NT2/D1 (cell line): ENCODE results near the gene WDR81.

Source experiments
- SUZ12 ChIP-seq: IDR thresholded peaks from 2 replicates; pipeline ENCODE4 v1.6.1; 2011; ENCODE audit not compliant: insufficient read length, insufficient read depth; ENCODE audit errors: extremely low read depth
- YY1 ChIP-seq: IDR thresholded peaks from 2 replicates; pipeline ENCODE4 v1.6.1; 2011; ENCODE audit not compliant: insufficient read length, insufficient read depth

- TF ChIP-seq YY1 (no peak), SUZ12 (no peak)
Measured at GRCh38 chr17:1742371-1743087, 18.0 kb downstream of the WDR81 start, which contains the start of gene SERPINF2.
